CD4-positive, alpha-beta T cell treated with Interferon alpha-2 for 1 hour (primary cell): ENCODE measurements around the gene EIF5.

ENCODE experiments used
- DNase-seq, 2 donors: peaks; one replicate each; pipeline ENCODE4 v3.0.0-alpha.2; 2020 to 2022

The EIF5 gene

DNA sequence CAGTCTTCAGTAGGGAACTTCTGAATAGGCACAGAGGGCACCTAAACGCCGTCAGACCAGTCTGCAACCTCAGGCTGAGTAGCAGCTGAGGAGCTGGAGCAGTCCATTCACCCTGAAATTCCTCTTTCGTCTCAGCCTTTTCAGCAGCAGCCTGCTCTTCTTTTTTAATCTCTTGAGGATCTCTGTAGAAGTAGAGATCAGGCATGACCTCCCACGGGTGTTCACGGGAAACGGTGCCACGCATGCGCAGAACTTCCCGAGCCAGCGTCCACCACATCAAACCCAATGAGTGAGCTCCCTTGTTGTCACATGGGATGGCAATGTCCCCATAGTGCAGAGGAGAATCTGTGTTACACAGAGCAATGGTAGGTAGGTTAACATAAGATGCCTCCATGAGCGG, 40.1 kb downstream of the EIF5 start:
- DNase-seq = no peak

DNA sequence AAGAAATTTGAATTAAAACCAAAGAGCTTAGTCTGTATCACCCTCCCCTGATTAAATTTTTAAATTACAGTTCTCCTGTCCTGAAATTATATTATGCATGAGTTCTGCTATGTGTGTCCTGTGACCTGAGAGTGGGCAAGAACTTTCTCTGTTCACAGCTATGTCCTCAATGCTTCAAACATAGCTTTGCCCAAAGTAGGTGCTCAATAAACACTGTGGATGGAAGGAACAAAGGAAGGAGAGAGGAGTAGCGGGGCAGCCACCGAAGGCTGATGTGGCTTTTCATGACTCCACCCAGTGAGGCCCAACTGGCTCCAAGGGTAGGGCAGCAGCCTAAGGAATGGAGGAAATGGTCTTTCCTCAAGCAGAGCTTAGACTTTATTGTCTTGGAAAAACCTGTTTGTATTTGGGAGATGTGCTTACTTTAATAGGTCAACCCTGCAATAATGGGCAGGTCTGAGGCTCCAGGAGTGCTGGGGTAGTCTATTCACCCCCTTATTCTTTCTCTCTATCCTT, 43.5 kb downstream of the EIF5 start:
- DNase-seq = no peak

DNA sequence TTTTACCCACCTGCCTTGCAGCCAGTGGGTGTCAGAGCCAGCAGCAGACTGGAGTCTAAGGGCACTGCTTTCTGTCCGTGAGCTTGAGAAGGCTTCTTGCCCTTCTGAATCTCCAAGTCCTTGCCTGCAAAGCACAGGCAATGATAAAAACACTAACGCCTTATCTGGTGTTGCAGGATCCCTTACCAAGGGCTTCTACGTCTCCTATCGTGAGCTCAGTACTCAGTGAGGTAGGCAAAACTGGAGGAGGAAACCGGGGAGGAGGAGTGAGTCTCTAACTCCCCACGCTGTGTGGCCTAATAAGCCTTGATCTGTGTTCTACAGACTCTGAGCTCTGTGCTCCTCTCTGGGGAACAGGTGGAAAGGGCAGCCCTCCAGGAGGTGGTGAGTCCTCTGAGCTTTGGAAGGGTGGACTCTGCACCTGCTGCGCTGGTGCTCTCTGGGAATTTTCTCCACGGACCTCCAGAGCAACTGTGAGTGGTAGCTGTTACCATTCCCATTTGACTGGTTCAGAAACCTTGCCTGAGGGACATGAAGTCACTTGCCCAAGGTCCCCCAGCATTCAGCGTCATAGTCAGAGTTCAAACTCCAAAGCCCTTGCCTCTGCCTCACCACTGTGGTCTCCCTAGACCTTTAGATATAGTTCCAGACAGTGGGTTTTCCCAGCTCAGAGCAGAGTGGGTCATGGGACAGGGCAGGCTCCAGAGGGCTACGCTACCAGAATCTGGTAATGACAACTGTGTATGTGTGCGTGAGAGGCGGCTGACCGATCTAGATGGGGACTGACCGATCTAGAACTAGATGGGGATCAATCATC, 44.2 kb downstream of the EIF5 start:
- DNase-seq = no peak

DNA sequence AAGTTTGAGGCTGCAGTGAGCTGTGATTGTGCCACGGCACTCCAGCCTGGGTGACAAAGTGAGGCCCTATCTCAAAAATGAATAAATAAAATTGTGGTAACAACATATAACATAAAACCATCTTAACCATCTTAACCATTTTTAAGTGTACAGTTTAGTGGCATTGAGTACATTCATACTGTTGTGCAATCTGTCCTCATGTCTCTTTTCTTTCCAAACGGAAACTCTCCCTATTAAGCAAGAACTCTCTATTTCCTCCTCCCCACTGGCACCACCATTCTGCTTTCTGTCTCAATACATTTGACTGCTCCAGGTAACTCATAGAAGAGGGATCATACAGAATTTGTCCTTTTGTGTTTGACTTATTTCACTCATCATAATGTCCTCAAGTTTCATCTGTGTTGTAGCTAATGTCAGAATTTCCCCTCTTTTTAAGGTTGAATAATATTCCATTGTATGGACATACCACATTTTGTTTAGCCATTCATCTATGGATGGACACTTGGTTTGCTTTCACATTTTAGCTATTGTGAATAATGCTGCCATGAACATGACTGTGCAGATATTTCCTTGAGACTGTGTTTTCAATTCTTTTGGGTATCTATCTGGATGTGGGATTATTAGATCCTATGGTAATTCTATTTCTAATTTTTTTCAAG, 46.8 kb downstream of the EIF5 start:
- no peak for DNase-seq

DNA sequence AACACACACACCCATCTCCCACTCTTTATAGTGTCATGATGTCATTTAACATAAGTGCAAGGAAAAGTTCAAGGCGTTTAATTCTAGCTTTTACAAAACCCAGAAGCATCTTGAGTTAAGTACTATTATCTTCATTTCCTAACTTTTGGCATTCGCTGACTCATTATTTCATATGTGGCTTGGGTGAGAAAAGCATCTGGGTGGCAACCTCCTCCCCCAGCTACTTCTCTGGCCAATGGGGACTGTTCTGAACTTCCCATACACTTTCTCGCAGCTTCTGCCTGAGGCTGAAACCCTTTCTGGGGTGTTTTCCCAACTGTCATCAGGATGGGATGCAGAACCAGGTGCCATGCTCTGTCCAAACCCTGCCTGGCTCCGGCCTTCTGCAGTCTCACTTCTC, 48.3 kb downstream of the EIF5 start:
- no peak for DNase-seq

DNA sequence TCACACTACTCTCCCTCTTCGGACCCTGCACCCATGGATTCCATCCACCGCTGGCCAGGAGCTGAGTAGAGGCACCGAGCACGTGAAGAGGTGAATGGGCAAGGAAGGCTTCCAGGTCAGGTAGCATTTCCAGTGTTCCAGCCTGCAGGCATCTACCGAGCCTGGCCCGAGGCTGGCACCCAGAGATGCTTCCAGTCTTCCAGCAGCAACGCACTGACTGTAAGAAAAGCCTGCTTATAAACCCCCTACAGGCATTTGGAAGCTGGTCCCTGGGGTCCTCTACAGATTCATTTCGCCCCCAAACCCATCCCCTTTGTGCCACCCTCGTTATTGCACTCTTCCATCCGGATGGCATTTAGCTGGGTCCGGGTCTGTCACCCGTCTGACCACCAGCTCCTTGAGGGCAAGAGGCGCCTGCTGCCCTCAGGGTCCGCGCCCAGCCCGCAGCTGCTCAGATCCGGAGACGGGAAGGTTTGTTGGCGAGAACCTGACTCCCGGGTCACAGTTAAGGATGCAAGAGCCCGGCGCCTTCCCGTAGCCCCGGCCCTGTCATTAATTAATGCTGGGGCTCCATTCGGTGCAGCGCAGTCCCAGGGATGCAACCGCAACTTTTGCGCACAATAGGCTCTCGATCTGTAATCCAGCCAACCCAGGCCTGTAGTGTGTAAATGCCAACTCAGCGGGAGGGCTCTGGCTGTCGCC, 50.6 kb downstream of the EIF5 start:
- DNase-seq = no peak

DNA sequence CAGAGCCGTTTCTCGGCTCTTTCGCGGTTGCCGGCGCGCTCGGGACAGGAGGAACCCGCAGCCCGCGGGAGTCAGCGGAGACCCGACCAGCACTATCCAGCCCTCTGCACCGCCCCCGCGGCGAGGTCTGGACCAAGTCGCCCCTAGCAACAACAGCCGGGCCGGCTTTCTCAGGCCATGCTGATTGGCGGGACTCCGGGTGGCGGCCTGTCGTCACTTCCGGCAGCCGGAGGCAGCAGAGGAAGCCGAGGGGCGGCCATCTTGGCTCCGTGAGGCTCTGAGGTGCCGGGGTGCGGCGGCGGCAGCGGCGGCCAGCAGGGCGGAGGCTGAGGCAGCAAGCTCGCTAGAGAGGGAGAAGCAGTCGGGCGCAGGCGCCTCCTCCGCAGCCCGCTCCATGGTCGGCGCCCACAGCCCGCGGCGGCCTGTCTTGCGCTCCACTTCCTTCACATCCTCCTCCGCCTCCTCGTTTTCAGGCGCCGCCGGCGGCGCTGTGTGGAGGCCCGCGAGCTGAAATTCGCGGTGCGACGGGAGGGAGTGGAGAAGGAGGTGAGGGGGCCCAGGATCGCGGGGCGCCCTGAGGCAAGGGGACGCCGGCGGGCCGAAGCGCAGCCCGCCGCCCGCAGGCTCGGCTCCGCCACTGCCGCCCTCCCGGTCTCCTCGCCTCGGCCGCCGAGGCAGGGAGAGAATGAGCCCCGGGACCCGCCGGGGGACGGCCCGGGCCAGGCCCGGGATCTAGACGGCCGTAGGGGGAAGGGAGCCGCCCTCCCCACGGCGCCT, 51.3 kb downstream of the EIF5 start, which contains the start of gene MARK3:
Gene MARK3, plus strand, starts transcription at position 264 of the 777 bp plus-strand sequence. CDS start 615 bp downstream, outside the sequence.
- DNase-seq = peak; percentile 97

DNA sequence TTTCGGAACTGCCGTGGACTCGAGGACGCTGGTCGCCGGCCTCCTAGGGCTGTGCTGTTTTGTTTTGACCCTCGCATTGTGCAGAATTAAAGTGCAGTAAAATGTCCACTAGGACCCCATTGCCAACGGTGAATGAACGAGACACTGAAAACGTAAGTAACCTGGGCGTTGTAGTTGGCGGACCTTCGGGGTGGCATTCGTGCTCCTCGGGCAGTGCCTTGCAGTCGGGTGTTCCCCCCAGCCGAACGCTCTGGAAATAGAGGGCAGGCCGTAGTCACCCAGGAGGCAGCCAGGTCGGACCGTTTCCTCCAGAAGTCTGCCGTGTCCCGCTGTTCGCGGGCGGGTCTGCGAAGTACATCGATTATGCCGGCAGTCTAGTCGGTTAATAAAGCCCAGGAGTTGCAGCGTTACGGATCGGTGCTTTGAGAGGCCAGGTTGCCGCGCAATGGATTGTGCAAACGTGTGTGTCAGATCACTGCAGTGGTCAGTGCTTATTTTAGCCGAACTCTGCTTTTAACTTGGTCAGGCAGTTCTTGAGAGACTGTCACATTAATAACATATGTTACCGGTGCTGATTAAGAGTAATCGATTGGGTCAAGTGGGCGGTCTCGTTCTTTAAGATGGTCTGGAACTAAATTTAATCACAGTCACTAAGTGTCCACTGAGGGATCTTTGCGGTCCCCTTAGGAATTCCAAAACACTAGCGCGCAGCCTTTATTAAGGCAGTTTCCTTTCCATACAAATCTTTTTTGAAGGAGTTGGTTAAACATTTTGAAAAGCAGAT, 52.1 kb downstream of the EIF5 start:
- DNase-seq = peak in 1 of 2 donors; percentile 34

DNA sequence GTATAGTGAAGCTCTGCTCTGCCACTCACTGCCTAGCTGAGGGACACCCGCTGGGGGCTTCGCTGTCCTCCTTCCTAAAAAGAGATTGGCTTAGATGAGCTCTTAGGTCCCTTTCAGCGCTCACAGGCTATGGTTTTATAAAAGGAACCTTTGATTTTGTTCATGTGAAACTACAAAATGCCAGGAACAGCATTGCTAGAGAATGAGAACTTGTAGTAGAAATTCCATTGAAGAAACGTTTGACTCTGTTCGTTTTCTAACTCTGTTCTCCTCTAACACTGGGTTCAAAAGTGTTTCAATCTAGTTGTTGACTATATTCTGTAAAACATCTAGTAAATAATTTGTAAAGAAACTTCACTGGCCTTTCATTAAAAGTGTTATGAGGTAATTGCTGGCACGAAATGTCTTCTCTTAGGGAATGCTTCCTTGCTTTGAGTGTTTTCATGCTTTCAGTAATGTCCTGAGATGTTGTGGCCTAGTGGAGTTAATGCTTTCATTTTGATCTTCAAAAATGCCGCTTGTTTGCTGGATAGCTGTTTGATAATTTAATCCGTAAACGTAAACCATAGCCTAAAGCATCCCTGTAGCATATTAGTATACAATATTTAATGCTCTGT, 52.8 kb downstream of the EIF5 start:
- no peak for DNase-seq

DNA sequence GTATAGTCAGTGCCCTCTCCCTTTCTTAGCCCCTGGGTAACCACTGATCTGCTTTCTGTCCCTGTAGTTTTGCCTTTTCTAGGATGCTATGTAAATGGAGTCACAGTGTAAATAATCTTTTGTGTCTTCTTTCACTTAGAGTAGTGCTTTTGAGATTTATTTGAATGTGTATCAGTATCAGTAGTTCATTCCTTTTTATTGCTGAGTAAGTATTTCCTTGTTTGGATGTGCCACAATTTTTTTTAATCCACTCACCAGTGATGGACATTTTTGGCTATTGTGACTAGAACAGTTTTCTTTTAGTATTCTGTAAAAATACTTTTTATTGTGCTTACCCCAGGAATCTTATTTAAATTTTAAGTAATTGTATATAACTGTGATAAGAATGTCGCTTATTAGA, 54.6 kb downstream of the EIF5 start:
- DNase-seq = no peak

DNA sequence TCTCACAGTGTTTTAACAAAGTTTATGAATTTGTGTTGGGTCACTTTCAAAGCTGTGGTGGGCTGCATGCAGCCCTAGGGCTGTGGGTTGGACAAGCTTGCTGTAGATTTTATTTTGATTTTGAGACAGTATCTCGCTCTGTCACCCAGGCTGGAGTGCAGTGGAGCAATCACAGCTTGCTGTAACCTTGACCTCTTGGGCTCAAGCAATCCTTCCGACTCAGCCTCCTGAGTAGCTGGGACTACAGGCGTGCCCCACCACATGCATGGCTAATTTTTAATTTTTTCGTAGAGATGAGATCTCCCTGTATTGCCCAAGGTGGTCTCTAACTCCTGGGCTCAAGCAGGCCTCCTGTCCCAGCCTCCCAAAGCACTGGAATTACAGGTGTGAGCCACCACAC, 56.6 kb downstream of the EIF5 start:
- no peak for DNase-seq

DNA sequence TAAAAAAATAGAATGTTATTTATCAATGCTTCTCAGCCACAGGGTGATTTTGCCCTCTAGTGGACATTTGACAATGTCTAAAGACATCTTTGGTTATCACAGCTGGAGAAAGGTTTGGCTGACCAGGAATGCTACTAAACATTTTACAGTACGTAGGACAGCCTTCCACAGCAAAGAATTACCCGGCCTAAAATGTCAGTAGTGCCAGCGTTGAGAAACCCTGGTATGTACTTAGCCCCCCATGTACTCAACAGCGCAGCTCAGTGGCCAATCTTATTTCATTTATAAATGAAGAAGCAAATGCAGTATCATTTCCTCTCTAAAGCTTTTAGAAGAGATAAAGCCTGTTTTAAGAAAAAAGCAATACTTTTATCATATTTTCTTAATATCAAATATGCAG, 57.0 kb downstream of the EIF5 start:
- peak; percentile 40 to 66 for DNase-seq

DNA sequence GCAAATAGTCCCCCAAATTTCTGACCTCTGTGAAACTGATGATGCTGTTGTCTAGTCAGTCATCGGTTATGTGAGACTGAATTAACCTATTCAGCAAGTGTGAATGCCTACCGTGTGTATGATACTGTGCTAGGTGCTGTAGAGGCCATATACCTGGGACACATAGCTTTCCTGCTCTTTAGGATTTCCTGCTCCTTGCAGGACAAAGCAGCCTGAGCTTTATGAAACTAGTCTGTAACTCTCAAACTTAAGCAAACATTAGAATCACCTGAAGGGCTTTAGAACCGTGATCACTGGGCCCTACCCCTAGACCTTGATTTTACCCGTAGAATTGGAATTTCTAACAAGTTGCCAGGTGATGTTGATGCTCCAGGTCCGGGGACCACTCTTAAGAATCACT, 58.1 kb downstream of the EIF5 start:
- no peak for DNase-seq

DNA sequence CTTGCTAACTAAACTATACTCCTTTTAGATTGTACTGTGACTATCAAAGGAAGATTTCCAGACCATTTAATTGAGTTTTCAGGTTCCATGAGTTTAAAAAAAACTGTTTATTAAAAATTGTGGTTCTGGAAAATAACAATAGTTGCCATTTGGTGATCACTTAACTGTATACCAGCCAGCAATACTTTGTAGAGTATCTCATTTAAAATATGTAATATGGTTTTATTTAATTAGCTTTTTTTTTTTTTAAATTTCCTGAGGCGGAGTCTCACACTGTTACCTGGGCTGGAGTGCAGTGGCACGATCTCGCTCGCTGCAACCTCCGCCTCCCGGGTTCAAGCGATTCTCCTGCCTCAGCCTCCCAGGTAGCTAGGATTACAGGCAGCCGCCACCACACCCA, 58.5 kb downstream of the EIF5 start:
- no peak for DNase-seq

DNA sequence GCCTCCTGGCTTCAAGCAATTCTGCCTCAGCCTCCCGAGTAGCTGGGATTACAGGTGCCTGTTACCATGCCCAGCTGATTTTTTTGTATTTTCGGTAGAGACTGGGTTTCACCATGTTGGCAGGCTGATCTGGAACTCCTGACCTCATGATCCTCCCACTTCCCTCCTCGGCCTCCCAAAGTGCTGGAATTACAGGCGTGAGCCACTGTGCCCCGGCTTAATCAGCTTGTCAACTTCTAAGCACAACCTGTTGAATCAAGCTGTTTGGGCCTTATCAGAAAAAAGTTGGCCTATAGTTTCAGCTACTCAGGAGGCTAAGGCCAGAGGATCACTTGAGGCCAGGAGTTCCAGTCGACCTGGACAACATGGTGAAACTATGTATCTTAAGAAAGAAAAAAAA, 59.0 kb downstream of the EIF5 start:
- DNase-seq = no peak

DNA sequence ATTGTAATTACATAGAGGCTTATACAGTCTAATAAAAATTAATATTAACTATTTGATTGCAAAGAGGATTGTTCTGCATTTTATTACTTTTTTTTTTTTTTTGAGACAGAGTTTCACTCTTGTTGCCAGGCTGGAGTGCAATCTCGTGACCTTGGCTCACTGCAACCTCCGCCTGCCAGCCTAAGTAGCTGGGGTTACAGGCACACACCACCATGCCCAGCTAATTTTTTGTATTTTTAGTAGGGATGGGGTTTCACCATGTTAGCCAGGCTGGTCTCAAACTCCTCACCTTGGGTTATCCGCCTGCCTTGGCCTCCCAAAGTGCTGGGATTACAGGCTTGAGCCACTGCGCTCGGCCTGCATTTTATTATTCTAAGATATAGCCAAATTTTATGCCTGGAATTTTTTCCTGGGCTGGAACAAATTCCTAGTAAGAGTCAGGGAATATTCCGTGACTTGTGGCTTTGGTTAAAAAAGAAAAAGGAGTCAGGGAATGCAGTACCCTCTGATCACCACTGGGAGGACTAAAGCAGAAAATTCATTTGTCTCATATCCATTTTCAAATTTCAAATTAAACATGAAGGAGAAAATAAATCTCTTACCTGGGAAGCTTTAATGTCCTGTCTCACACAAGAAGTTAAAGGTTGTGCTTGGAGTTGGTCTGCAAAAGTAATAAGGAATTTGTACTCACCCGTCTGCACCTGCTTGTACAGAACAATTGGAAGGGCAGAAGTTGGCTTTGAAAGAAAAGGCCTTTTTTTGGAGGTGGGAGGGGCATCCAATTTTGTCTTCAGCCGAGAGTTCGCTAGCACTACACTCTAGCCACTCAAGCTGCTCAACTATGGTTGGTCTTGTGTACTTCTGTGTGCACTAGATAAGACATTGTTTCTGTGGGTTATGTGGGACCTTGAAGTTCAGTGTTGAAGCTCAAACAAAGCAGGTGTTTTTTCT, 59.9 kb downstream of the EIF5 start:
- peak in 1 of 2 donors; percentile 36 for DNase-seq
